GM18499 (cell line): ENCODE results near the gene HOXD4.

Source experiments
- ATAC-seq: cut with Tn5 transposase; IDR thresholded peaks from one replicate; pipeline ENCODE4 v1.9.1; 2021; ENCODE audit warnings: moderate number of reproducible peaks; ENCODE audit not compliant: insufficient read depth, unreplicated experiment

HOXD4 gene

GRCh38 chr2:176181551-176181950 lies 30.2 kb downstream of the HOXD4 start:
- no peak for ATAC-seq

- no peak for ATAC-seq
These were observed 31.3 kb downstream of the HOXD4 start for GRCh38 chr2:176182671-176183070.

DNA sequence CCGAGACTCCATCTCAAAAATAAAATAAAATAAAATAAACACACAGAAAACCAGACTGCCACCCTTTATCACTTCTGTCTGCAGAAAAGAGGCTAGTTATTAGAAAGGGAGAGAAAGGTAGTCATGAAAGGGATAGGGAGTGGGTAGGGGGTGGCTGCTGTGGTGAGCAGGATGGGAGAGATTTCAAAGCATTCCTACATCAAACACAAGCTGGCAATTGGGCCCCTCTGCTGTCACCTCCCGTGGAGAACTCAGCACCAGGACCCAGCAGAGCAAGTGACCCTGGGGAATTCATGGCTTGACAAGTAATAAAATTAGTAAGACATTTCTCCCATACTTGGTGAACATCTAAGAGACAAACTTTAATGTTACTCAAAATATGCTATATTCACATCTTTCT lies 33.4 kb downstream of the HOXD4 start:
- no peak for ATAC-seq

GRCh38 chr2:176186024-176186423 lies 34.7 kb downstream of the HOXD4 start:
- no peak for ATAC-seq

DNA sequence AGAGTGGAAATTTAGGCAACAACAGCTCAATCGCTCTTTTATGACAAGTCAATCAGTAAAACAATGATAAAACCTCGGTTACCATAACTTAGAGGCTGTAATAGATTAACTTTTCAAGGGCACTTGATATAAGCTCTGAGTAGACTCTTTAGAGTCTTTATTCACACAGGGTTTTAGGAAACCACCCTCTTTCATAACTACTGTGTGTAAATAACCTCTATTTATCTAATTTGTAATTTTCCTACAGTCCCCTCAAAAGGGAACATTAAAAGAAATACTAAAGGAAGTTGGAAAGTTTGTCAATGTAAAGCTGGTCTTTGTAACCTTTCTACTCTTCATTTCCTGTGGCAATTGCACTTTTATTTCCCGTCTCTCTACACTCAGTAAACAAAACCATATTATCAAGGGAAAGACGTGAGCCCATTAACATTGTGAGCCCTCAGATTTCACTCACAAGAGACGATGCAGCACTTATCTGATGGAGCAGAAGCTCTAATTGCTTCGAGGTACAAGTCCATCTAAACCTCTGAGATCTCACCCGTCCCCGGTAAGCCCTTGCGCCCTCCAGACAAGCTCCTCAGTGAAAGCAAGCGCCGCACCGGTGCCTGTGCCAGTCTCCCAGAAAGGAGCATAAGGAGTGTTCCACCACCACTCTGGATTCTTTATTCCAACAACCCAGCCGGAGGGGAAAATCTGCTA lies 36.0 kb downstream of the HOXD4 start:
- no peak for ATAC-seq

- ATAC-seq: no peak
These were observed 36.8 kb downstream of the HOXD4 start, which contains the start of gene HOXD1 for GRCh38 chr2:176187899-176188773. Gene HOXD1 (plus strand): TSS chr2:176188668. CDS start chr2:176188802, 134 bp downstream.

- no peak for ATAC-seq
These were observed 37.7 kb downstream of the HOXD4 start for GRCh38 chr2:176188774-176189680.

GRCh38 chr2:176189681-176190641 lies 38.6 kb downstream of the HOXD4 start:
- no peak for ATAC-seq

- no peak for ATAC-seq
These were observed 41.0 kb downstream of the HOXD4 start for GRCh38 chr2:176192351-176192750.

DNA sequence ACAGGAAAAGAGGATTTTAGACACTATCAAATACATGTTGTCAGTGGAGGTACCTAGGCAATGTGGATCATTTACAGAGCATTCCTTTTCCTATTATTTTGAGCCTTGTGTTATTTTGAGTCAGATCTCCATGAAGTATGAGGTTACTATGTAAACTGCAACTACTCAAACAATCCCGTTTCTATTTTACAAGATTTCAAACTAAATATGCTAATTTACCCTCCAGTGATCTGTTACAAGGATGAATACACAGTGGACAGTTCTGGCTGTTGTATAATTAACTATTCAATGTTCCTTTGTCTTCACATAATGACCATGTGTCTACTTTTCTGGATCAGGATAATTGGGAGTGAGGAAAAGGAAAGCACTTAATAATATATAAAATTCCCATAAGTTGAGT lies 41.7 kb downstream of the HOXD4 start:
- no peak for ATAC-seq

DNA sequence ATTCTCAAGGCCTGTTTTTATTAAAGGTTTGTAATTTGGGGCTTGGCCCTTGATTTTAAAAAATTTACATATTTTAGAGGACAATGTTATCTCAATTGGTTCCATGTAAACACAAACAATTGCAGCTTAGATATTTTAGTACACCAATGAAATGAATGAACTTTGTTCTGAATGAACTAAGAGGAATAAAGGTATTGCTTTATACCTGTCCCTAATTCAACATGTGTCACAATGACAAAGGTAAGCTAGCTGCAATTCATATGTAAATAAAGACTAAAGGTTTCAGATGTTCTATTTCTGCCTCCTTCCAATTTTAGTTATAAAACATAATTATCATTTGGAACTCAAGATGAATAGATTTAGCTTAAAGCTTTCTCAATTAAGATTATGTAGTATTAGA lies 48.6 kb downstream of the HOXD4 start:
- ATAC-seq: no peak

DNA sequence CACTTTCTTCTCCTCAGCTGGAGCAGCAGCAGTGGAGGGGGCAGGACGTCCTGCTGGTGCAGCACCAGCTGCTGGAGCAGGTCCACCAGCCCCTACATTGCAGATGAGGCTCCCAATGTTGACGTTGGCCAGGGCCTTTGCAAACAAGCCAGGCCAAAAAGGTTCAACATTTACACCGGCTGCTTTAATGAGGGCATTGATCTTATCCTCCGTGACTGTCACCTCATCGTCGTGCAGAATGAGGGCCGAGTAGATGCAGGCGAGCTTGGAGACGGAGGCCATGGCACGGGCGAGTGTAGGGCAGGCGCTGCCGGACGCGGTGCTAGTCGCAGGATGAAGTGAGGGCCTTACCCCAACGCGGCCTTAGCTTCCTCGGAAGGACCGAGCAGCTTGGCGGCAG lies 49.6 kb downstream of the HOXD4 start:
- ATAC-seq: no peak

DNA sequence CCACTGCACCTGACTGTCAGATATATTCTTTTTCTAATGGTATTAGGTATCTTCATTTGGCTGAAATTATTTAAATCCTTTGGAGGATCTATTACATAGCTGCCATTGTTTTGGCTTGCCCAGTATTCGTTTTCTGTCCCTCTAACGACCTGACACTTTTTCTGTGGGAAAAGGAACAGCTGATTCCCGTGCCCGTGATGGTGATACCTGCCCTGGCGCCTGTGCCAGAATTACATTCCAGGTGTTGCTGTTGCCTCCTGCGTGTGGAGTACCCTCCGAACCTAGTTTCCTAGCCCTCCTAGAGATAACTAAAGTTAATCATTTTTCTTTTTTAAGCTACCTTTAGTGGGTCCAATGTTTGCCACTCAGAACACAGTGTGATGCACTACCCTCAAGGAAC lies 51.1 kb downstream of the HOXD4 start:
- no peak for ATAC-seq
